Colonic mucosa (tissue), 4 donors: ENCODE measurements around the gene MMS19. TPM values are rescaled to one million over a fixed set of nuclear protein-coding genes. Genes with fewer than 3 reads are reported as not detected.
A peak's percentile ranks its signal among the peaks of the same experiment; 100 is the strongest.

Experiments
- DNase-seq: peaks from one replicate; pipeline ENCODE4 v3.0.0-alpha.2; 2020
- H3K27ac ChIP-seq: fragments of 200-600 bp; one replicate; pipeline ENCODE4 v1.8.0; 2021
- H3K27me3 ChIP-seq: fragments of 200-600 bp; one replicate; pipeline ENCODE4 v1.8.0; 2021
- H3K36me3 ChIP-seq: fragments of 200-600 bp; one replicate; pipeline ENCODE4 v1.8.0; 2021
- H3K4me1 ChIP-seq: fragments of 200-600 bp; one replicate; pipeline ENCODE4 v1.8.0; 2021; ENCODE audit warnings: mild to moderate bottlenecking
- H3K4me3 ChIP-seq: fragments of 200-600 bp; one replicate; pipeline ENCODE4 v1.8.0; 2021
- H3K9ac ChIP-seq, 2 donors: one replicate each; pipeline ENCODE4 v1.7.0; 2013; ENCODE audit warnings: control low read depth in 2 of 2, low read depth in 2 of 2, low read length in 2 of 2
- H3K9me3 ChIP-seq: fragments of 200-600 bp; one replicate; pipeline ENCODE4 v1.8.0; 2021
- CTCF ChIP-seq: fragments of 200-600 bp; IDR thresholded peaks from one replicate; pipeline ENCODE4 v1.8.0; 2022; ENCODE audit warnings: antibody characterized with exemption, mild to moderate bottlenecking
- intact Hi-C: fragments of 100-400 bp; cut with DNase I; formaldehyde crosslinking; loops from one replicate; pipeline ENCODE4 v1.14.1; 2022
- total RNA-seq, 2 donors: library from RNA; stranded (reverse); fragmentation: NEBNext Ultra II Directional in 1 of 2; extraction: Animal tissue kit (Norgen Biotek cat#: 25700) in 1 of 2; gene quantifications; one replicate each; pipeline ENCODE4 v1.2.1, GENCODE V29; 2021
- donor health status: healthy.
- donor health status: DM: no; HTN: no; CAD: no.
- donor health status: DM: no; HTN: no; CAD: no.

Gene MMS19
- total RNA-seq, 2 donors from 2014 or later, result 43.7 to 62.2 TPM

GRCh38 chr10:97444212-97444611 lies 54.0 kb downstream of the MMS19 start:
- intact Hi-C loops, result no loop called here
- H3K36me3 ChIP-seq, result no peaks in the 10 kb centered on the region
- no peak overlapping the region for H3K9ac ChIP-seq
- no peak for TF ChIP-seq CTCF
- no peaks in the 10 kb centered on the region for H3K27me3 ChIP-seq
- H3K27ac ChIP-seq, result no peak overlapping the region
- H3K9me3 ChIP-seq, result no peaks in the 10 kb centered on the region
- peaks cover 12% of the 10 kb centered on the region for H3K4me1 ChIP-seq
- H3K4me3 ChIP-seq, result no peak overlapping the region
- DNase-seq, result no peak

GRCh38 chr10:97442277-97442676 lies 55.9 kb downstream of the MMS19 start:
- Histone ChIP-seq H3K4me3 (no peak overlapping the region), H3K9ac (no peak overlapping the region), H3K36me3 (peaks cover 12% of the 10 kb centered on the region), H3K27ac (no peak overlapping the region), H3K4me1 (peaks cover 12% of the 10 kb centered on the region), H3K27me3 (no peaks in the 10 kb centered on the region), H3K9me3 (no peaks in the 10 kb centered on the region)
- intact Hi-C loops, result no loop called here
- no peak for TF ChIP-seq CTCF
- no peak for DNase-seq

- no peak for DNase-seq
- Histone ChIP-seq H3K4me1 (no peaks in the 10 kb centered on the region), H3K9me3 (no peaks in the 10 kb centered on the region), H3K27ac (no peak overlapping the region), H3K36me3 (peaks cover 34% of the 10 kb centered on the region), H3K9ac (no peak overlapping the region), H3K27me3 (no peaks in the 10 kb centered on the region), H3K4me3 (no peak overlapping the region)
- TF ChIP-seq CTCF, result no peak
- intact Hi-C loops, result no loop called here
These were observed 63.0 kb downstream of the MMS19 start for GRCh38 chr10:97435211-97435610.

GRCh38 chr10:97434557-97434956 lies 63.7 kb downstream of the MMS19 start:
- Histone ChIP-seq H3K27ac (no peak overlapping the region), H3K27me3 (no peaks in the 10 kb centered on the region), H3K4me1 (no peaks in the 10 kb centered on the region), H3K4me3 (no peak overlapping the region), H3K9ac (no peak overlapping the region), H3K9me3 (no peaks in the 10 kb centered on the region), H3K36me3 (peaks cover 34% of the 10 kb centered on the region)
- no peak for DNase-seq
- TF ChIP-seq CTCF, result no peak
- intact Hi-C loops, result no loop called here

- intact Hi-C loops, result no loop called here
- H3K4me3 ChIP-seq, result no peak overlapping the region
- TF ChIP-seq CTCF, result no peak
- DNase-seq, result no peak
- H3K9ac ChIP-seq, result no peak overlapping the region
- no peak overlapping the region for H3K27ac ChIP-seq
- no peaks in the 10 kb centered on the region for H3K27me3 ChIP-seq
- no peaks in the 10 kb centered on the region for H3K4me1 ChIP-seq
- peaks cover 34% of the 10 kb centered on the region for H3K36me3 ChIP-seq
- H3K9me3 ChIP-seq, result no peaks in the 10 kb centered on the region
These were observed 64.2 kb downstream of the MMS19 start for GRCh38 chr10:97434055-97434454.

- peaks cover 13% of the 10 kb centered on the region for H3K4me1 ChIP-seq
- no peak for TF ChIP-seq CTCF
- peak overlapping the region; percentile 94 for H3K27ac ChIP-seq
These were observed 69.6 kb downstream of the MMS19 start for GRCh38 chr10:97428572-97428981.

More at GRCh38 chr10:97428572-97428981, 69.6 kb downstream of the MMS19 start:
- intact Hi-C loops, result no loop called here
- Histone ChIP-seq H3K9ac (peak overlapping the region; percentile 8 to 57), H3K9me3 (no peaks in the 10 kb centered on the region), H3K36me3 (peaks cover 16% of the 10 kb centered on the region), H3K4me3 (peak overlapping the region; percentile 96), H3K27me3 (no peaks in the 10 kb centered on the region)
- DNase-seq, result no peak
